Fibroblast of mammary gland (primary cell): Measurements from ENCODE around the gene KRTDAP.

ENCODE experiments used
- DNase-seq: peaks from one replicate; pipeline ENCODE4 v3.0.0-alpha.2; 2010; ENCODE audit warnings: low read depth
- H3K4me3 ChIP-seq: 2 replicates; pipeline ENCODE4 v1.5.1; 2011; ENCODE audit warnings: low read depth, mild to moderate bottlenecking, low read length, moderate library complexity; ENCODE audit not compliant: control insufficient read depth
- CTCF ChIP-seq: conservative IDR thresholded peaks from 2 replicates; pipeline ENCODE4 v1.5.1; 2011; ENCODE audit warnings: low read depth, low read length, inconsistent platforms; ENCODE audit not compliant: control insufficient read depth, insufficient read depth

The KRTDAP gene

DNA sequence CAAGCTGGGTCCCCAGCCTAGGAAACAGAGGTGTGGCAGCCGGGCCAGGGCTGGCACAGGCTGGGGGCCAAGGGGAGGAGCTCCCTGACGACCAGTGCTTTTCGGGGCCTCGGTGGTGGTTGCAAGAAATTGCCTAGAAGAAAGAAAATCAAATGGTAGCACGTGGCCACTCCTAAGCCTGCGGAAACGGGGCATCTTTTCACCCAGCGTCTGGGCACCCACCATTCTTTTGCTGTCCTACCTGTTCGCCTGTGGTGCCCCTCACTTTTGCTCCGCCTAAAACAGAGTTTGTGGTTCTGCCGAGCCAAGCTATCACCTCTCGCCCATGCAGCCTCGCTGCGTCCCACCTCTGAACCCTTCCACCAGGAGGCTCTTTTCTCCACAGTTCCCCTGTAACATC lies 7.1 kb upstream of the KRTDAP start:
- H3K4me3 ChIP-seq: no peak overlapping the region
- no peak for DNase-seq
- no peak for TF ChIP-seq CTCF

DNA sequence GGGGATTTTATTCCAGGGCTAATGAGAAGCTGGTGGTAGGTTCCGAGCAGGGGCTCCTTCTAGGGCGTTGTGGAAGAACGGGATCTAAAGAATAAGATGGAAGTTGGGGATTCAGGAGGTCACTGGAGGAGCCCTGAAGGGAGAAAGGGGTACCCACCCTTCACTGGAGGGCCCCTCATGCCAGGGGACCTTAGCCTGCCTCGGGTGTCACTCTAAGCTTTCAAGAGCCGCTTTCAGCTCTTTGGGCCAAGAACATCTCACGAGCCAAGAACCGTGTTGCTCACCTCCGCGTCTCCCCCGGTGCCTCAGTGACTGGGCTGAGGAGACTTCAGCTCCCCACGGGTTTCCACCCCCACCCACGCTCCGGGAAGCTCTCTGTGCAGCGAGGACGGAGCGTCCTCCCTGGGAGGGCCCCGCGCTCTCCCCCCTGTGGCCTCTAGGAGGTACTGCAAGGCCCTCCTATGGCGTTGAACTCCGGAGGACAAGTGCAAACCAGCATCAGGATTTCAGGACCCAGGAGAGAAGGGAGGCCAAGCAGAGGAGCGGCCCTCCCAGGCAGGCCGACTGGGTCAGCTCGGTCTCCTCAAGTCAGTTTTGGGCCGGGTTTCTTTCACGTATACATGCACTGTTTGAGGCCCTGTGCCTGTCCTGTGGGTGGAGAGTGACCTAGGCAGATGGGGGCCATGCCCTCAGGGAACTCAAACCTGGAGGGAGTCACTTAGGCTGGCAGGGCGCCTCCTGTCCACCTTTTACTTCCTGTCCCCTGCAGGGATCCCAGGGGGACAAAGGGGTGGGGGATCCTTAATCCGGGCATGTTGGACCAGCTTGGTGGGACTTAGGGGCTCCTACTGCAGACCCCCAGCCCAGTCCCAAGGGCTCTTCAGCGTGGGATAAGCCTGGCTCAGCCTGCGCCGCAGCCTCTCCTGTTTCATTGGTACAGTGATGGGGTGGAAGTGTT lies 5.1 kb upstream of the KRTDAP start:
- no peak overlapping the region for H3K4me3 ChIP-seq
- peak; percentile 59 for DNase-seq

DNA sequence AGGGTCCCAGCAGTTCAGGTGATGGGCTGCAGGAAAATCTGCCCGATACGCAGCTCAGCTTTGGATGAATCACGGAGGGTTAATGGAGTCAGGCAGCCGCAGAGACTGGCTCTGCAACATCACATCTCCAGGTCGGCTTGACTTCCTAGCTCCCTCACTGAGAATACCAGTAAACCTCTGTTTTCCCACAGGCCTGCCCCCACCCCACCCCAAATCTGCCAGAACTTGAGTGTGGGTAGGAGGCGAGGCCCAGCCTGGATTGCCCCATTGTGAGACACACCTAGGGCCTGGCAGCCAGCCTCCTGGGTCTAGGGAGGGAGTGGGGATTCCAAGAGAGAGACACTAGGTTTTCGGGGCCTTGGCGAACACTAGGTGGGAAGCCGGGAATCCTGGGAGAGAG lies 3.7 kb upstream of the KRTDAP start:
- no peak for TF ChIP-seq CTCF
- no peak for DNase-seq
- H3K4me3 ChIP-seq: no peak overlapping the region

More for the DNA sequence above, 5.1 kb upstream of the KRTDAP start:
- TF ChIP-seq CTCF: peak; percentile 95

GRCh38 chr19:35491836-35492360 lies 1.6 kb upstream of the KRTDAP start:
- no peak for TF ChIP-seq CTCF
- no peak for DNase-seq
- no peak overlapping the region for H3K4me3 ChIP-seq

DNA sequence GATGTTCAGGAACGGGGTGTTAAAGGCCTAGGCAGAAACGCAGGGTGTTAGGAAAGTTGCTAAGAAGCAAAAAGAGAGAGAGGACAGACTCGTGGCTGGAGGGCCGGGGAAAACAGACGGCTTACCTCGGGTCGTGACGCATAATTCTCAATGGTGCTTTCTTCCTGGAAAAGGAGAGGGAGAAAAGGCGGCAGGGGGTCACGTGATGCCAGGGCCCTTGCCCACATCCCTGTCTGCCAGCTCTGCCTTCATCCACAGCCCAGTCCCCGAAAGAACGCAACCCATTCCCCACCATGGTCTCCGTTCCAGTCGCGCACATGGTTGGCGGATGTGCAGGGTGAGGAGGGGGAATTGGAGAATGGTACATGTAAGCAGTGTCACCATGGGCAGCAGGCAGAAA lies 1.6 kb downstream of the KRTDAP start:
- no peak for TF ChIP-seq CTCF
- no peak overlapping the region for H3K4me3 ChIP-seq
- no peak for DNase-seq

DNA sequence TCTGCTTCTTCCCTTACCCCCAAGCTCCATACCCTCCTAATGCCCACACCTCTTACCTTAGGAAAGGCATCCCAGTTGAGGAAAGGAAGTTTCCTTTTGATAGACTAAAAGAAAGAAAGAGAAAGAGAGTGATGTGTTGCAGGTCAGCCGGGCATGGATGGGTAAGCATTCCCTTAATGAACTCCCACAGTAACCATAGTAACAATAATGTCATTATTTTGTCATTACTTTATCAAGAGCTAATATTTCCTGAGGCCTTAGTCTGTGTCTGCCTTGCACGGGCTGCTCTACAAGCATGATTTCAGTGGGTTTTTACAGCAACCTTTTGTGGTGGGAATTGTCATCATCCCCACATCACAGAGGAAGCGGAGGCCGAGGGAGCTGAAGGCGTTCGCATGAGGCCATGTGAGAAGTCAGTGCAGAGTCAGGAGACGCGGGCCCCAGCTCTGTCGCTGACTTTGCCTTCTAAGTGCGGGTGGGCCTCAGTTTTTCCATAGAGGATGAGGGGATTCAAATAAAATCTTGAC lies 2.5 kb downstream of the KRTDAP start:
- no peak for DNase-seq

More for the DNA sequence above, 2.5 kb downstream of the KRTDAP start:
- TF ChIP-seq CTCF: no peak
- no peak overlapping the region for H3K4me3 ChIP-seq
